Stimulated activated CD8-positive, alpha-beta memory T cell treated with anti-CD3 and anti-CD28 coated beads, Interleukin-12 subunit alpha, Interleukin-12 subunit beta, amount 100 ng/mL, for 24 hours (primary cell): ENCODE measurements around the gene KCNMB3.
"Not testable (repeated sequence)": the region's sequence is repeated elsewhere in the genome, so short reads cannot be mapped to it uniquely, and the experiment has no call there.

Experiments
- DNase-seq: peaks from one replicate; pipeline ENCODE4 v3.0.0-alpha.2; 2020; ENCODE audit errors: extremely low read depth

The KCNMB3 gene

DNA sequence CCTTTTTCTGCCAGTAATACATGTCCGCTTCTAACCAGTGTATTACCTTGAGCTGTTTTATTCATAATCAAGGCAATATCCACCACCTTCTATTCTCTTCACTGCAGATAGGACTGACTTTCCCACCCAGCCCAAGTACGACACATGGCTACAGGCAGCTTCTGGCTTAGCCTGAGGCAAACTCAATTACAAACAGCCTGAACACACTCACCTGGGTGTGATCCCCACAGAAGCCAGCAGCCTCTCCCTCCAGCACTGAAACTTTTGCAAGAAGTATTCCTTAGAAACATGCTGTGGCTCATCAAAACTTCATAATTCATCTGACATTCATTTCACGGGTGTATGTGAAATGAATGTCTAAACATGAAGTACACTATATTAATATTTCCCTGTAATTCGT, 13.5 kb upstream of the KCNMB3 start:
- no peak for DNase-seq

GRCh38 chr3:179263134-179263533, 12.2 kb upstream of the KCNMB3 start:
- no peak for DNase-seq

DNA sequence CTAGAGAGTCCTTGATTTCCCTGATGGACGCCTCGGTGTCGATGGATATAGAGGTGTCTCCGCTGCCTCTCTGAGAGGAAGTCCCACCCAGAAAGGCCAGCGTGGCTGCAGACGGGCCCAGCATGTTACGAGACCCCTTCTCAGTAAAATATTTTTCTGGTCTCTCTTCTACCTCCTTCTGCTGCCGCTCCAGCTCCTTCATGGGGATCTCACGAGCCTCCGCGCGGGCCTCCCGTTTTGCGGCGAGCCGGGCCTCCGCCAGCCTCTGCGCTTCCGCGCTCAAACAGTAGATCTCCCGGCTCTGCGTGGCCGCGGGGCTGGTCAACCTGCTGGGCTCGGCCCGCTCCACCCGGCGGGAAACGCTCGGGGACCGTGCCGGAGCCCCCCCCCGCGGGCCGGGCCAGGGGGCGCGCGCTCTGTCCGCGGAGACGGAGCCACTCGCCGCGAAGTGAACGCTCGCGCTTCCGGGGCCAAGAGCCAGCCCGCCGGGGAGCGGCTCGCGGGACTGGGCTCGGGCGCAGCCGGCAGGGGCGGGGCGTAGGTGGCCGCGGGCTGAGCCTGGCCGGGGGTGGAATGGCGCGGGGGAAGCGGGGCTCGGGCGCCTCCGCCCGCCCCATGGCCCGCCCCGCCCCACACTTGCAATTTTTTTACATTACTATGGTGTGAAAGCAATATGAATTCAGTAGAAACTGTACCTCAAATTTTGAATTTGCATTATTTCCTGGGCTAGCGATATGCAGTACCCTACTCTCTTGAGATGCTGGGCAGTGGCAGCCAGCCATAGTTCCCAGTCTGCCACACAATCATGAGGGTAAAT, 10.2 kb upstream of the KCNMB3 start:
- DNase-seq, result peak; percentile 36

GRCh38 chr3:179259959-179260756, 9.2 kb upstream of the KCNMB3 start:
- DNase-seq, result not testable (repeated sequence)

GRCh38 chr3:179258820-179259219, 7.9 kb upstream of the KCNMB3 start:
- no peak for DNase-seq

GRCh38 chr3:179257742-179258141, 6.8 kb upstream of the KCNMB3 start:
- not testable (repeated sequence) for DNase-seq

- no peak for DNase-seq
These were observed 5.9 kb upstream of the KCNMB3 start for GRCh38 chr3:179256813-179257212.

GRCh38 chr3:179247289-179248015, 3.5 kb downstream of the KCNMB3 start:
- DNase-seq, result no peak

- DNase-seq, result no peak
These were observed 6.0 kb downstream of the KCNMB3 start for GRCh38 chr3:179244878-179245277.

GRCh38 chr3:179242859-179243258, 8.1 kb downstream of the KCNMB3 start:
- not testable (repeated sequence) for DNase-seq

GRCh38 chr3:179240299-179240698, 10.6 kb downstream of the KCNMB3 start:
- DNase-seq, result not testable (repeated sequence)

DNA sequence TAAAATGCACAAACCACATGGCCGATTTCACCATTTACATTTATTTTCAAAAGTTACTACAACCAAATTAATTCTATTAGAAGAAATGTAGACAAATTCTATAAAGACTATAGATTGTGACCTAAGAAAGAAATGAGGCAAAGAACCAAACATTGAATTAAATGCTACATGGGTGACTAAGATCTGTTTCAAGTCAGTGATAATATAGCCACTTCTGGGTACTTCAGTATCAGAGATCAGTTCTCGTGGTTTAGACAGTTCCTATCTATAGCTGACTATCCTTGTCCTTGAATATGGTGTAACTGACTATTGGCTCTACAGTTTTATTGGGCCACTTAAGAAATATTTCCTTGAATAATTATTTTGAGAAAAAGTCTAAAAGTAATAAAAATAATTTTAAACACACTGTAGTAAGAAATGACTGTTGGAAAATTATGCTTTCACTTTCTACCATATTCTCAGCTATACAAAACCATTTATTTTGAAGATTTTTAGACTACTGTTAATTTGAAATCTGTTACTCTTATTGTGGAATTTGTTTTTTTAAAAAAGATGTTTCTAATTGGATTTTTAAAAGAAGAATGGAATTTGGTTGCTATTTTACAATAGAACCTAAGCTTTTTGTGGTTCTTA, 14.1 kb downstream of the KCNMB3 start:
- no peak for DNase-seq

GRCh38 chr3:179234199-179234598, 16.7 kb downstream of the KCNMB3 start:
- DNase-seq, result no peak

GRCh38 chr3:179233043-179233442, 17.9 kb downstream of the KCNMB3 start:
- DNase-seq, result no peak

DNA sequence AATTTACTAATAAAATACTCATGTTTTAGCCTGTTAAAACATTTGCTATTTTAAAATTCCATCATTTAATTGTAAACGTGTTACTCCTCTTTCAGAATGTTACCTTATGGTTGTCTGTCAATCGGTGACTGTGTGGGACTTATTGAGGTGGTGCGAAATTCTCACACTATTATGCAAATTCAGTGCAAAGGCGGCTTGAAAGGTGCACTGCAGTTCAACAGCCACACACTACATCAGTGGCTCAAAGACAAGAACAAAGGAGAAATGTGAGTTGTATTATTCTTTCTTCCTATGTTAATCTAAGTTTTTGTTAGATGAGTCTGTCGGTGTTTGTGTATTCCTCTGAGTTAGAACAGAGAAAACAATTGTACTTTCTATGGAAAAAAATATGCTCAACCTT, 21.7 kb downstream of the KCNMB3 start:
- DNase-seq, result no peak

DNA sequence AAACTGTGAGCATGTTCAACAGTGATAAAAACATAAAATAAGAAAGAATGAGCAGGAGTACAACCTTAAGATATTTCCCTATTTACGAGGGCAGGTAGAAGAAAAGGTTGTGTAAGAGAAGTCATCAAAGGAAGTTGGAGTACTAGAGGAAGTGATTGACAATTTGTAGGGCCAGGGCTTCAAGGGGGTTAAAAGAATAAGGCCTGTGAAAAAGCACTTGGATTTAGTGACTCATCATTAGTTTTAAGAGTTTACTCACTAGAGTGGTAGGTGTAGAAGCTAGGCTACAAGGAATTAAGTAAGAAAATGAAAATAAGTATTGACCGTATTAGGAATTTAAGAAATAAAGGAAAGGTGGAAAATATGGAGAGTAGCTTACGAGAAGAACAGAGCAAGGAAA, 23.6 kb downstream of the KCNMB3 start:
- DNase-seq, result no peak

- DNase-seq, result no peak
These were observed 26.3 kb downstream of the KCNMB3 start for GRCh38 chr3:179224584-179224983.

DNA sequence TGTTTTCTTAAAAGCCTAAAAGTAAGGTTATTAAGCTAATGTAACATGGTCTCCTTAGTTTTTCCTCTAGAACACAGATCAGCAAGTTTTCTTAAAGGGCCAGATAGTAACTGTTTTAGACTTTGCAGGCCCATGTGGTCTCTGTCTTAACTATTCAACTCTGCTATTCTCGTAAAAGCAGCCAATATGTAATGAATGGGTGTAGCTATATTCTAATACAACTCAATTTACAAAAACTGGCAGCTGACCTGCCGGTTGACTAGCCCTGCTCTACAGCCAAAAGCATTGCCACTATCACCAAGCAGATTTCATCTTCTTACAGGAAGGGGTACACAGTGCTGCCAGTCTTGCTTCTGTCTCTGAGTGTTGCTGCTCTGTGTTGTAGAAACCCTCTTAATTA, 27.4 kb downstream of the KCNMB3 start:
- no peak for DNase-seq

- not testable (repeated sequence) for DNase-seq
These were observed 32.7 kb downstream of the KCNMB3 start for GRCh38 chr3:179218213-179218612.

DNA sequence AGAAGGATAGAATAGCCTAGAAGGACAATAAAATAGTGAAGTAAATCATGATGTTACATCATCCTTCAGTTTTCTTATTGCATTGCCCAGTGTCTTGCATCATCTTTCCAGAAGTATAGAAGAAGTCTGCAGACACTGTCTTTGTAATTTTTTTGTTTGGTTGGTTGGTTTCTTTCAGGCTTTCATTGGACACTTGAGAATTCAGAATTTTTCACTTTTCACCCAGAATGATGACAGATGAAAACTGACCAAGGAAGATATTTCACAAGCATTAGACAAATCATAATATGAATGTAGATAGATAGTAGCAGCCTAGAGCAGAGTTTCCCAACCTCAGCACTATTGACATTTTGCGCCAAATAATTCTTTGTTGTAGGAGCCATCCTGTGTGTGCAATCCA, 35.4 kb downstream of the KCNMB3 start:
- DNase-seq, result not testable (repeated sequence)

- DNase-seq, result no peak
These were observed 50.1 kb downstream of the KCNMB3 start for GRCh38 chr3:179200790-179201189.

- no peak for DNase-seq
These were observed 54.2 kb downstream of the KCNMB3 start for GRCh38 chr3:179196700-179197099.
